Mammary epithelial cell (primary cell): ENCODE data around the gene OR7A10.
"Not testable (repeated sequence)": the region's sequence is repeated elsewhere in the genome, so short reads cannot be mapped to it uniquely, and the experiment has no call there.

Experiments
- EZH2 ChIP-seq: IDR thresholded peaks from 2 replicates; pipeline ENCODE4 v1.6.1; 2012; ENCODE audit warnings: low read length, inconsistent platforms, borderline replicate concordance
- TF ChIP-seq, protein P1 (sequence below), 2 donors: IDR thresholded peaks in 1 of 2; conservative IDR thresholded peaks in 1 of 2; 2 replicates each; pipeline ENCODE4 v1.5.1; 2011 to 2012; ENCODE audit warnings: inconsistent platforms in 2 of 2, low read length in 2 of 2, mild to moderate bottlenecking in 2 of 2, control low read depth in 1 of 2, low read depth in 1 of 2; ENCODE audit not compliant: insufficient read depth in 1 of 2; ENCODE audit errors: extremely low read depth in 1 of 2

DNA sequence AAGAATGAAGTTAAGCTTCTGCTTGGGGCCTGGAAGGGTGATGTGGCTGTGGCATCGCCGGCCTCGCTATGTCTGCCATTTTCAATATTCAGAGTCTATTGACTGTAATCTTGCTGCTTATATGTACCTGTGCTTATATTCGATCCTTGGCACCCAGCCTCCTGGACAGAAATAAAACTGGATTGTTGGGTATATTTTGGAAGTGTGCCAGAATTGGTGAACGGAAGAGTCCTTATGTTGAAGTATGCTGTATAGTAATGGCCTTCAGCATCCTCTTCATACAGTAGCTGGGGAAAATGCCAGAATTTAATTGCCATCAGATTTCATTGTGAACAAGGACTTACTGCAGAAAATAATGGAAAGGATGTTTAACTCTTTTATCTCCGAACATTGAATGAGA is 56.5 kb downstream of the OR7A10 start:
- TF ChIP-seq, protein P1, sequence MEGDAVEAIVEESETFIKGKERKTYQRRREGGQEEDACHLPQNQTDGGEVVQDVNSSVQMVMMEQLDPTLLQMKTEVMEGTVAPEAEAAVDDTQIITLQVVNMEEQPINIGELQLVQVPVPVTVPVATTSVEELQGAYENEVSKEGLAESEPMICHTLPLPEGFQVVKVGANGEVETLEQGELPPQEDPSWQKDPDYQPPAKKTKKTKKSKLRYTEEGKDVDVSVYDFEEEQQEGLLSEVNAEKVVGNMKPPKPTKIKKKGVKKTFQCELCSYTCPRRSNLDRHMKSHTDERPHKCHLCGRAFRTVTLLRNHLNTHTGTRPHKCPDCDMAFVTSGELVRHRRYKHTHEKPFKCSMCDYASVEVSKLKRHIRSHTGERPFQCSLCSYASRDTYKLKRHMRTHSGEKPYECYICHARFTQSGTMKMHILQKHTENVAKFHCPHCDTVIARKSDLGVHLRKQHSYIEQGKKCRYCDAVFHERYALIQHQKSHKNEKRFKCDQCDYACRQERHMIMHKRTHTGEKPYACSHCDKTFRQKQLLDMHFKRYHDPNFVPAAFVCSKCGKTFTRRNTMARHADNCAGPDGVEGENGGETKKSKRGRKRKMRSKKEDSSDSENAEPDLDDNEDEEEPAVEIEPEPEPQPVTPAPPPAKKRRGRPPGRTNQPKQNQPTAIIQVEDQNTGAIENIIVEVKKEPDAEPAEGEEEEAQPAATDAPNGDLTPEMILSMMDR (conservative IDR thresholded peaks at IDR 0.05 in 1 of 2, IDR thresholded peaks at IDR 0.05 in 1 of 2; ENCODE audit: extremely low read depth in 1 of 2, insufficient read depth in 1 of 2, low read depth in 1 of 2, low read length in 2 of 2): not testable (repeated sequence)
- not testable (repeated sequence) for TF ChIP-seq EZH2
